Naive thymus-derived CD4-positive, alpha-beta T cell (primary cell): ENCODE results near the gene WDFY3. TPM values are rescaled to one million over a fixed set of nuclear protein-coding genes. Genes with fewer than 3 reads are reported as not detected.

Experiments used
- ATAC-seq: fragments of 150-1000 bp; cut with Tn5 transposase; 2 replicates; pipeline ENCODE4 v1.10.0; 2021; ENCODE audit warnings: mild to moderate bottlenecking, moderate library complexity
- CTCF ChIA-PET: fragments of 350-600 bp; sonication (Branson Sonifier 250); formaldehyde crosslinking; loops from one replicate; lab custom pipeline; 2021; ENCODE audit warnings: antibody characterized with exemption; lab: Charles Lee
- POLR2A ChIA-PET: fragments of 350-600 bp; sonication (Branson Sonifier 250); formaldehyde crosslinking; loops from one replicate; lab custom pipeline; 2021; ENCODE audit warnings: antibody characterized with exemption, inconsistent platforms; lab: Charles Lee
- DNase-seq, 9 donors: peaks; one replicate each; pipeline versions ENCODE4 v3.0.0 to v3.0.0-alpha.2; 2020 to 2022; ENCODE audit warnings: mixed read lengths in 1 of 9
- H3K27ac ChIP-seq: one replicate; pipeline ENCODE4 v1.7.0; 2013; ENCODE audit warnings: mild to moderate bottlenecking, low read depth, low read length, moderate library complexity
- H3K27me3 ChIP-seq, 2 donors: one replicate each; pipeline ENCODE4 v1.7.0; 2013; ENCODE audit warnings: low read length in 2 of 2, mild to moderate bottlenecking in 2 of 2, moderate library complexity in 2 of 2; ENCODE audit not compliant: control insufficient read depth in 2 of 2, insufficient read depth in 2 of 2
- H3K36me3 ChIP-seq, 3 experiments: 1 replicate in 2 of 3; 2 replicates in 1 of 3; pipeline ENCODE4 v1.7.0; 2013; ENCODE audit warnings: low read length in 3 of 3, mild to moderate bottlenecking in 3 of 3, moderate library complexity in 1 of 3; ENCODE audit not compliant: insufficient read depth in 3 of 3, control insufficient read depth in 2 of 3
- H3K4me1 ChIP-seq, 2 donors: one replicate each; pipeline ENCODE4 v1.7.0; 2013; ENCODE audit warnings: low read length in 2 of 2, mild to moderate bottlenecking in 2 of 2, moderate library complexity in 1 of 2; ENCODE audit not compliant: control insufficient read depth in 2 of 2, insufficient read depth in 2 of 2
- H3K4me3 ChIP-seq: 2 replicates; pipeline ENCODE4 v1.7.0; 2013; ENCODE audit warnings: mild to moderate bottlenecking, low read length
- H3K9me3 ChIP-seq, 3 experiments: 1 replicate in 2 of 3; 2 replicates in 1 of 3; pipeline ENCODE4 v1.7.0; 2013; ENCODE audit warnings: low read length in 3 of 3; ENCODE audit not compliant: control insufficient read depth in 2 of 3
- H3K27ac Mint-ChIP-seq, 9 donors: one replicate each; pipeline ENCODE4 v1.8.0; 2020 to 2022; ENCODE audit warnings: mixed read lengths in 9 of 9, mild to moderate bottlenecking in 8 of 9, moderate library complexity in 5 of 9, inconsistent platforms in 2 of 9
- H3K27me3 Mint-ChIP-seq, 5 donors: one replicate each; pipeline ENCODE4 v1.8.0; 2021 to 2022; ENCODE audit warnings: mixed read lengths in 5 of 5, mild to moderate bottlenecking in 1 of 5
- H3K36me3 Mint-ChIP-seq, 5 donors: one replicate each; pipeline ENCODE4 v1.8.0; 2020 to 2022; ENCODE audit warnings: mixed read lengths in 5 of 5, mild to moderate bottlenecking in 3 of 5, inconsistent platforms in 1 of 5
- H3K4me1 Mint-ChIP-seq, 7 donors: one replicate each; pipeline ENCODE4 v1.8.0; 2020 to 2022; ENCODE audit warnings: mixed read lengths in 7 of 7, mild to moderate bottlenecking in 3 of 7, inconsistent platforms in 1 of 7
- H3K4me3 Mint-ChIP-seq, 10 donors: one replicate each; pipeline ENCODE4 v1.8.0; 2020 to 2022; ENCODE audit warnings: mild to moderate bottlenecking in 10 of 10, mixed read lengths in 10 of 10, moderate library complexity in 6 of 10, inconsistent platforms in 2 of 10
- H3K9me3 Mint-ChIP-seq, 11 donors: one replicate each; pipeline ENCODE4 v1.8.0; 2020 to 2022; ENCODE audit warnings: mixed read lengths in 11 of 11, mild to moderate bottlenecking in 4 of 11, inconsistent platforms in 1 of 11, moderate library complexity in 1 of 11
- intact Hi-C, 2 donors: fragments of 100-400 bp; cut with micrococcal nuclease; formaldehyde crosslinking; loops; one replicate each; pipeline ENCODE4 v1.15.1; 2023
- polyA plus RNA-seq, 2 donors: library from polyadenylated mRNA; unstranded; fragments of 300-500 nt; fragmentation: Illumina TruSeq; gene quantifications; one replicate each; pipeline ENCODE4 v1.2.3, GENCODE V29; 2021
- total RNA-seq, 6 experiments: library from RNA in 5 of 6; stranded (reverse) in 5 of 6; gene quantifications; 1 replicate in 5 of 6; 2 replicates in 1 of 6; pipeline ENCODE4 v1.2.3 and lab custom pipeline; 2021 to 2026

Gene WDFY3
- total and polyA plus RNA-seq, 7 experiments from 2014 or later: 0.07 to 31.4 (median 1.6) TPM; not detected in 2

DNA sequence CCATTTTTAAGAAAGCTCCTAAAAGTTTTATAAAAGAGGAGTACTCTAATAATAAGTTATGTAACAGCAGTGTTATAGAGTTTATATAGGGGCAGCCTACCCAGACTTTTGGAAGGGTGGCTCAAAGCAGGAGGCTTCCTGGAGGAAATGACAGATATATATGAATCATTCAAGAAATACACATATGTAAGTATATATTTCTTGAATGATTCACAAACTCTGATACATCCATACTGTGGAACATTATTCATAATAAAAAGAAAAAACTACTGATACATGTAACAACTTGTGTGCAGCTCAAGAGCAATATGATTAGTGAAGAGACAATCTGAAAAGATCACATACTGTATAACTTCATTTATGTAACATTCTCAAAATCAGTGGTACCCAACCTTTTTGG lies 166.2 kb downstream of the WDFY3 start:
- Mint-ChIP-seq H3K4me1 (no peaks in the 10 kb centered on the region), H3K36me3 (no peaks in the 10 kb centered on the region), H3K27me3 (no peaks in the 10 kb centered on the region), H3K4me3 (no peak overlapping the region), H3K9me3 (peaks cover 0 to 3% (median 0%) of the 10 kb centered on the region in 11 donors), H3K27ac (no peak overlapping the region)
- no peak overlapping the region for H3K27ac ChIP-seq
- no peaks in the 10 kb centered on the region for H3K36me3 ChIP-seq
- ChIA-PET POLR2A (no interaction called here), CTCF (no interaction called here)
- no peaks in the 10 kb centered on the region for H3K4me1 ChIP-seq
- intact Hi-C loops: no loop called here
- H3K27me3 ChIP-seq: no peaks in the 10 kb centered on the region
- no peaks in the 10 kb centered on the region for H3K9me3 ChIP-seq
- DNase-seq: no peak
- no peak for ATAC-seq
- no peak overlapping the region for H3K4me3 ChIP-seq

DNA sequence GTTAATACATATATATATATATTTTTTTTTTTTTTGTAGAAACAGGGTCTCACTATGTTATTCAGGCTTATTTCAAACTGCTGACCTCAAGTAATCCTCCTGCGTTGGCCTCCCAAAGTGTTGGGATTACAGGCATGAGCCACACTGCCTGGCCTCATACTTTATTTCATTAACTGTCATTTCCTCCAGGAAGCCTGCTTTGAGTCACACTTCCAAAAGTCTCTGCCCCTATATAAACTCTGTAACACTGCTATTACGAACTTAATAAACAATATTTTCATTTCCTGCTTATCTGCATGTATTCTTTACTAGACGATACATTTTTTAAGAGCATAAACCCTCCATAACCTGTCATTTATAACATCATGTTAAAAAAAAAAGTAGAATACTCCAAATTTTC lies 167.2 kb downstream of the WDFY3 start:
- H3K27ac ChIP-seq: no peak overlapping the region
- Mint-ChIP-seq H3K9me3 (peaks cover 0 to 3% (median 0%) of the 10 kb centered on the region in 11 donors), H3K4me3 (no peak overlapping the region), H3K36me3 (no peaks in the 10 kb centered on the region), H3K27me3 (no peaks in the 10 kb centered on the region), H3K4me1 (no peaks in the 10 kb centered on the region), H3K27ac (no peak overlapping the region)
- no peaks in the 10 kb centered on the region for H3K4me1 ChIP-seq
- H3K36me3 ChIP-seq: no peaks in the 10 kb centered on the region
- no peaks in the 10 kb centered on the region for H3K27me3 ChIP-seq
- intact Hi-C loops: no loop called here
- H3K4me3 ChIP-seq: no peak overlapping the region
- no peak for ATAC-seq
- ChIA-PET CTCF (no interaction called here), POLR2A (no interaction called here)
- DNase-seq: no peak
- H3K9me3 ChIP-seq: no peaks in the 10 kb centered on the region

DNA sequence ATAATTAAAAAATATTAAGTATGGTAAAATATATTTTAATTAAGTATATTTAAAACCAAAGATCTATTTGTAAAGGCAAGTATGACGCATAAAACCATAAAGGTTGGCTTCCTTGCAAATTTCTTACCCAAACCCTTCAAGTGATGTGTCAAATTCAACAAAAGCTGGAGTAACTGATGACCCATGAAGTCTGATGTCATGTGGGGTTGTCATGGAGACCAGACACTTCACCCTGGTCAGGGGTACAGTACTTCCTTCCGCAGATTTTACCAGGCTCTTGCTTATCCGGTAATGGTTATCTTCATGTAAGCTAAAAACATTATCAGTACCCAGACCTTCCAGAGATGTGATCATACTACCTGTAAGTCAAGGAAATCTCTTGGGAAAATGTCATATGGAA lies 170.1 kb downstream of the WDFY3 start:
- no peak overlapping the region for H3K4me3 Mint-ChIP-seq
- no peak overlapping the region for H3K4me3 ChIP-seq
- H3K9me3 ChIP-seq: no peaks in the 10 kb centered on the region
- no peak overlapping the region for H3K27ac Mint-ChIP-seq
- ATAC-seq (no peak), DNase-seq (no peak)
- no peaks in the 10 kb centered on the region for H3K9me3 Mint-ChIP-seq
- intact Hi-C loops: no loop called here
- no peaks in the 10 kb centered on the region for H3K27me3 Mint-ChIP-seq
- H3K27me3 ChIP-seq: no peaks in the 10 kb centered on the region
- H3K4me1 Mint-ChIP-seq: no peaks in the 10 kb centered on the region
- H3K4me1 ChIP-seq: no peaks in the 10 kb centered on the region
- ChIA-PET CTCF (no interaction called here), POLR2A (no interaction called here)
- H3K27ac ChIP-seq: no peak overlapping the region
- H3K36me3 ChIP-seq: no peaks in the 10 kb centered on the region
- H3K36me3 Mint-ChIP-seq: no peaks in the 10 kb centered on the region

DNA sequence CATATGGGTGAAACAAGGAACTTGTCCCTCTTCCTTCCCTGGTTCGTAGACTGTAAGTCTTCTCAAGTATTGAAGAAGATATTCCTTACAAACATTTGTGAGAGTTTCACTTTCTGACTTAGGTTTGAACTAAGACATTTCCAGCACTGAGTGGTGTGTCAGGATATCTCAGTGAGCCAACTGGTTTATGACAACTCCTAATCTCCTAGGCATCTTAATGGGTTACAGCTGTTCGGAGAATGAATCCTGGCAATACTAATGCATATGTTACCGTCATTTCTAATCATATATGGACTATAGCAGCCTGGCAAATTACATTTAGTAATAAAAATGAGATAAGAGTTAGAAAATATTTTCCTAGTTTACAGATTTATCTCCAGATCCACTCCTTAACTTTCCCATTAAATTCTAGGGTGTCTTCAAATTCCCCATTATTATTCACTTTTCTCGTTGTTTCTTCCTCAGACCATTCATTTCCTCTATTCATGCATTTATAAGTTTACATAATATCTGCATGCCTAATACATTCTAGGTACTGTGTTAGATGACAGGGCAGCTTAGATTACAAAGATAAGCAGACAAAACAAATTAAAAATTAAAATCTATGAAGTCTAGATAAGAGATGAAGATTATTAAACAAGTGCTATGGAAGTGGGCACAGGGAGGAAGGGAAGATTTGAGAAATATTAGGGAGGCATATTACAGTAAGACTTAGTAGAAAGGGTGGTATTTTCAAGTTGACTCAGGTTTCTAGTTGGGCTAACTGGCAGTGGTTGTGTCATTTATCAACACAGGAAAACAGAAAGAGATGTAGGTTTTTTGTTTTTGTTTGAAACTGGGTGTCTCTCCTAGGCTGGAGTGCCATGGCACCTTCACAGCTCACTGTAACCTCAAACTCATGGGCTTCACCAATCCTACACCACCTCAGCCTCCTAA lies 173.9 kb downstream of the WDFY3 start:
- ATAC-seq (no peak), DNase-seq (no peak)
- Mint-ChIP-seq H3K27me3 (peaks cover 0 to 7% (median 0%) of the 10 kb centered on the region in 5 donors), H3K4me1 (no peaks in the 10 kb centered on the region), H3K4me3 (no peak overlapping the region), H3K27ac (no peak overlapping the region), H3K9me3 (no peaks in the 10 kb centered on the region), H3K36me3 (no peaks in the 10 kb centered on the region)
- intact Hi-C loops: no loop called here
- Histone ChIP-seq H3K4me3 (no peak overlapping the region), H3K9me3 (no peaks in the 10 kb centered on the region), H3K27me3 (no peaks in the 10 kb centered on the region), H3K27ac (no peak overlapping the region), H3K4me1 (no peaks in the 10 kb centered on the region), H3K36me3 (no peaks in the 10 kb centered on the region)
- ChIA-PET CTCF (no interaction called here), POLR2A (no interaction called here)

DNA sequence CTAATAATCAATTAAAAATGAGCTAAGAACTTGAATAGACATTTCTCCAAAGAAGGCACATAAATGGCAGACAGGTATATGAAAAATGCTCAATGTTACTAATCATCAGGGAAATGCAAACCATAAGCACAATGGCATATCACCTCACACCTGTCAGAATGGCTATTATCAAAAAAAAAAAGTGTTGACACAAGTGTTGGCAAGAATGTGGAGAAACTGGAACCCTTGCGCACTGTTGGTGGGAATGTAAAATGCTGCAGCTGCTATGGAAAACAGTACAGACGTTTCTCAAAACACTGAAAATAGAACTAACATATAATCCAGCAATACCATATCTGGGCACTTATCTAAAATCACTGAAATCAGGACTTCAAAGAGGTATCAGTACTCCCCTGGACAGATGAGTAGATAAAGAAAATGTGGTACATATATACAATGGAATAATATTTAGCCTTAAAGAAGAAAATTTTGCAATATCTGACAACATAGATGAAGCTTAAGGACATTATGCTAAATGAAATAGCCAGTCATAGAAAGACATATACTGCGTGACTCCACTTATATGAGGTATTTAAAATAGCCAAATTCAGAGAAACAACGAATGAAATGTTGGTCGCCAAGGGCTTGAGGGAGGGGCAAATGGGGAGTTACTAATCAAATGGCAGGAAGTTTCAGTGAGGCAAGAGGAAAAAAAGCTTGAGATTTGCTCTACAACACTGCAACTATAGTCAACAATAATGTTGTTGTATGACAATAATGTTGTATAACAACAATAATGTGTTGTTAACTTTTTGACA lies 175.5 kb downstream of the WDFY3 start:
- DNase-seq (no peak), ATAC-seq (no peak)
- Mint-ChIP-seq H3K27ac (no peak overlapping the region), H3K9me3 (no peaks in the 10 kb centered on the region), H3K36me3 (no peaks in the 10 kb centered on the region), H3K27me3 (peaks cover 0 to 11% (median 0%) of the 10 kb centered on the region in 5 donors), H3K4me1 (no peaks in the 10 kb centered on the region), H3K4me3 (no peak overlapping the region)
- H3K4me1 ChIP-seq: no peaks in the 10 kb centered on the region
- ChIA-PET CTCF (no interaction called here), POLR2A (no interaction called here)
- H3K27me3 ChIP-seq: no peaks in the 10 kb centered on the region
- intact Hi-C loops: no loop called here
- H3K27ac ChIP-seq: no peak overlapping the region
- H3K4me3 ChIP-seq: no peak overlapping the region
- no peaks in the 10 kb centered on the region for H3K9me3 ChIP-seq
- no peaks in the 10 kb centered on the region for H3K36me3 ChIP-seq

DNA sequence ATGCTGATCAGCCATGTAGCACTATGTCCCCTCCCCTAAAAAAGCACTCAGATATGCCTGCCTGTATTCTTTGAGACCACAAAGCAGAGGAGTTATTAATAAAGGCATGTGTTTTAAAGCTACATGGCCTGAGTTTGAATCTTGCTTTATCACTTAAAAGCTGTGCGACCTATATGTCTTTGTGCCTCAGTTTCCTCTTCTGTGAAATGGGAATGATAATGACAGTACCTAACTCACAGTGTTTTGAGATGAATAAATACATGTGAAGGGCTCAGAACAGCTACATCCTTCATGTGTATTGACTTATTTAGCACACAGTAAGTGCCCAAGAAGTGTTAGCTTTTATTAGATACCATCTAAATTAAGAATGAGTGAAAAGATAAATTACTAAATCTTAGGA lies 180.0 kb downstream of the WDFY3 start:
- no peaks in the 10 kb centered on the region for H3K9me3 ChIP-seq
- H3K36me3 ChIP-seq: no peaks in the 10 kb centered on the region
- no peak for DNase-seq
- POLR2A ChIA-PET: no interaction called here
- H3K27me3 Mint-ChIP-seq: peaks cover 0 to 11% (median 0%) of the 10 kb centered on the region in 5 donors
- H3K27ac ChIP-seq: no peak overlapping the region
- CTCF ChIA-PET: no interaction called here
- H3K27me3 ChIP-seq: no peaks in the 10 kb centered on the region
- no peaks in the 10 kb centered on the region for H3K9me3 Mint-ChIP-seq
- no peaks in the 10 kb centered on the region for H3K36me3 Mint-ChIP-seq
- intact Hi-C loops: no loop called here
- no peaks in the 10 kb centered on the region for H3K4me1 ChIP-seq
- ATAC-seq: no peak
- no peak overlapping the region for H3K27ac Mint-ChIP-seq
- no peak overlapping the region for H3K4me3 ChIP-seq
- no peak overlapping the region for H3K4me3 Mint-ChIP-seq
- H3K4me1 Mint-ChIP-seq: no peaks in the 10 kb centered on the region
